GM12878 (cell line): ENCODE results near the gene C1D. TPM values are rescaled to one million over a fixed set of nuclear protein-coding genes. Genes with fewer than 3 reads are reported as not detected.

Source experiments
- ATAC-seq: fragments of 200-7000 bp; cut with Tn5 transposase; 3 replicates; pipeline ENCODE4 v1.9.1; 2020; ENCODE audit warnings: mild to moderate bottlenecking, moderate library complexity
- BruUV-seq: library from RNA; stranded (reverse); fragments of 400-500 nt; replicated peaks from 2 replicates; lab custom pipeline; 2021; lab: Mats Ljungman, UMichigan
- CTCF ChIA-PET: fragments of 300-600 bp; sonication (Branson Sonifier 250); formaldehyde crosslinking; extraction: SDS; loops from one replicate; lab custom pipeline; 2021; ENCODE audit warnings: inconsistent platforms; lab: Yijun Ruan, JAX
- POLR2A ChIA-PET: fragments of 350-600 bp; formaldehyde crosslinking; extraction: SDS; loops from one replicate; lab custom pipeline; 2021; ENCODE audit warnings: inconsistent platforms; lab: Charles Lee
- RAD21 ChIA-PET: fragments of 300-600 bp; sonication (Branson Sonifier 250); formaldehyde crosslinking; loops from one replicate; lab custom pipeline; 2023; ENCODE audit warnings: antibody characterized with exemption; ENCODE audit not compliant: unreplicated experiment; lab: Charles Lee
- SMC1A ChIA-PET: fragments of 300-600 bp; sonication (Branson Sonifier 250); formaldehyde crosslinking; loops from one replicate; lab custom pipeline; 2023; ENCODE audit not compliant: unreplicated experiment, uncharacterized antibody; lab: Charles Lee
- DNase-seq: peaks from one replicate; pipeline ENCODE4 v3.0.0-alpha.2; 2011; ENCODE audit warnings: low read depth, low spot score
- FAIRE-seq: peaks from 3 replicates; lab custom pipeline; 2011; peaks lifted over from hg19 to GRCh38; lab: Jason Lieb, UNC
- H2AFZ ChIP-seq: 2 replicates; pipeline ENCODE4 v1.6.0; 2011; ENCODE audit warnings: low read depth, low read length, control low read depth; ENCODE audit not compliant: control insufficient read depth
- H3K27ac ChIP-seq: 2 replicates; pipeline ENCODE4 v1.5.1; 2011; ENCODE audit warnings: control low read depth; ENCODE audit not compliant: control insufficient read depth, insufficient read depth
- H3K27me3 ChIP-seq, 2 experiments: replicated peaks in 1 of 2; 2 replicates each; pipeline versions ENCODE4 v1.6.0 to v1.6.1; 2011; ENCODE audit warnings: low read length in 1 of 2; ENCODE audit not compliant: control insufficient read depth in 2 of 2, insufficient read depth in 2 of 2
- H3K36me3 ChIP-seq, 2 experiments: 2 replicates each; pipeline ENCODE4 v1.5.1; 2011; ENCODE audit warnings: low read length in 1 of 2; ENCODE audit not compliant: control insufficient read depth in 2 of 2, insufficient read depth in 2 of 2
- H3K4me1 ChIP-seq: 2 replicates; pipeline ENCODE4 v1.6.1; 2011; ENCODE audit warnings: mild to moderate bottlenecking, low read length, moderate library complexity, mixed read lengths; ENCODE audit not compliant: control insufficient read depth, insufficient read depth
- H3K4me2 ChIP-seq: 2 replicates; pipeline ENCODE4 v1.6.0; 2011; ENCODE audit warnings: control low read depth; ENCODE audit not compliant: control insufficient read depth, insufficient read depth
- H3K4me3 ChIP-seq: fragments of 200-600 bp; sonication (generic); 2 replicates; pipeline ENCODE4 v1.5.1; 2016
- H3K79me2 ChIP-seq: 2 replicates; pipeline ENCODE4 v1.6.0; 2011; ENCODE audit warnings: low read length; ENCODE audit not compliant: control insufficient read depth, insufficient read depth
- H3K9ac ChIP-seq: 2 replicates; pipeline ENCODE4 v1.8.0; 2011; ENCODE audit warnings: low read length, control low read depth, mixed read lengths; ENCODE audit not compliant: control insufficient read depth, insufficient read depth
- H3K9me3 ChIP-seq: replicated peaks from 3 replicates; pipeline ENCODE4 v1.5.1; 2011; ENCODE audit warnings: mild to moderate bottlenecking, low read length; ENCODE audit not compliant: control insufficient read depth, insufficient read depth
- H4K20me1 ChIP-seq: 2 replicates; pipeline ENCODE4 v1.6.0; 2011; ENCODE audit not compliant: control insufficient read depth, insufficient read depth
- CTCF ChIP-seq, 3 experiments: IDR thresholded peaks in 2 of 3; conservative IDR thresholded peaks in 1 of 3; 2 replicates each; pipeline ENCODE4 v1.5.1; 2011; ENCODE audit warnings: low read depth in 3 of 3, low read length in 3 of 3, mild to moderate bottlenecking in 3 of 3, control low read depth in 2 of 3, moderate library complexity in 2 of 3, inconsistent platforms in 1 of 3, mixed read lengths in 1 of 3; ENCODE audit not compliant: control insufficient read depth in 2 of 3, insufficient read depth in 1 of 3; ENCODE audit errors: extremely low read depth in 1 of 3
- LARP7 ChIP-seq: fragments of 450-650 bp; IDR thresholded peaks from 2 replicates; pipeline ENCODE4 v1.6.1; 2017; ENCODE audit warnings: mild to moderate bottlenecking
- PAX5 ChIP-seq: IDR thresholded peaks from 2 replicates; pipeline ENCODE4 v1.6.1; 2011; ENCODE audit warnings: low read depth, low read length, borderline replicate concordance
- POLR2AphosphoS2 ChIP-seq: IDR thresholded peaks from 2 replicates; pipeline ENCODE4 v1.6.1; 2011; ENCODE audit warnings: low read depth, mild to moderate bottlenecking, low read length, improper control_type of control experiment, moderate library complexity
- SKIL ChIP-seq: fragments of 450-650 bp; IDR thresholded peaks from 2 replicates; pipeline ENCODE4 v1.6.1; 2017; ENCODE audit warnings: mild to moderate bottlenecking, low read depth, inconsistent platforms; ENCODE audit not compliant: poor library complexity, severe bottlenecking
- YY1 ChIP-seq: IDR thresholded peaks from 2 replicates; pipeline ENCODE4 v1.6.1; 2011; ENCODE audit warnings: low read depth, mild to moderate bottlenecking, low read length
- ZZZ3 ChIP-seq: IDR thresholded peaks from 2 replicates; pipeline ENCODE4 v1.6.1; 2011; ENCODE audit warnings: low read depth; ENCODE audit not compliant: control insufficient read depth, insufficient read length
- WGBS: methylation state at CpG from one replicate; pipeline ENCODE4 v1.1.6; 2016; ENCODE audit warnings: low lambda C conversion rate; ENCODE audit not compliant: insufficient replicate concordance, insufficient coverage; ENCODE audit errors: missing lambda C conversion rate; 5-methylcytosine and 5-hydroxymethylcytosine counted together
- in situ Hi-C: fragments of 300-500 bp; cut with MboI; formaldehyde crosslinking; loops from 9 replicates; pipeline ENCODE4 v1.14.3; 2018; ENCODE audit warnings: mixed read lengths
- intact Hi-C: fragments of 100-400 bp; cut with micrococcal nuclease; formaldehyde crosslinking; loops from one replicate; pipeline ENCODE4 v1.14.2; 2022; ENCODE audit not compliant: unreplicated experiment
- polyA plus RNA-seq, 11 experiments: library from polyadenylated mRNA; depleted of rRNA in 4 of 11; unstranded in 6 of 11; stranded (reverse) in 5 of 11; fragments of >200 nt; fragmentation: Nextera tagmentation in 4 of 11; fragmentation: Illumina TruSeq in 1 of 11; extraction: Ambion mirVana in 4 of 11; extraction: Trizol in 1 of 11; gene quantifications; 1 replicate in 1 of 11; 2 replicates in 10 of 11; pipeline versions ENCODE4 v1.2.1 to v1.2.3, GENCODE V29; 2011 to 2016; ENCODE audit warnings: inconsistent platforms in 2 of 11, missing spikeins in 2 of 11, low read depth in 1 of 11
- total RNA-seq, 4 experiments: library from RNA; depleted of rRNA in 3 of 4; stranded (reverse); fragments of >200 nt in 3 of 4; fragmentation: Illumina TruSeq in 1 of 4; extraction: Trizol in 1 of 4; gene quantifications; 2 replicates each; pipeline versions ENCODE4 v1.2.1 to v1.2.3, GENCODE V29; 2013 to 2021

The C1D gene
- total and polyA plus RNA-seq, 10 of the 15 experiments (the other 5 are each of a cell fraction or from before 2014, with no cell fraction given), result 18.9 to 152 (median 59.1) TPM

DNA sequence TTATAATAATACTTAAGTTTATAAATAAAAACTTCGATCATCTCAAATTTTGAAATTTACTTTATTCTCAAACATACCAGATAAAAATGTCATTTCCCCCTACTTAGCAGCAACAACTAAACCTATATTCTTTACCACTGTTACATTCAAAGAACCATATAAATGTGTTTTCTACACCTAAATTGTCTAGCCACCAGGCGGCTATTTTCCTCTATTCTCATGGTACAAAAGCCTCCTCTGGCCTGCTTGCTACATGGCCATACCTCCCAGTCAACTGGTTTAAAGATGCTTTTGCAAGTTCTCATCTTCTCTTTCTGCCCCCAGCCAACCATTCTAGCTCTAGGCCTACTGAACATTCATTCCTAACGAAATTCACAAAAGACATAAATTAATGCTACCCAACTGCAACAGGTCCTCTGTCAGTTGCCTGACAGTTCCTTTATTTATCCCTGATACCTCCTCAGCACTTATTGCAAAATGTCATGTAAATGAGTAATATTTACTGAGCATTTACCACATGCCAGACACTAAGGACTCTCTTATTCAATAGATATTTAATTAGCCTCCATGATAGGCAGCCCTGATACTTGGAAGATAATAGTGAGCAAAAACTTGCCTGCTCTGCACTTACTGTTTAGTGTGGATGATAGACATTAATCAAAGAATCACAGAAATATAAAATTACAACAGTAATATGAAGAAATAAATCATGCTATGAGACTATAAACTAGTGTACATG is 5.0 kb downstream of the C1D start:
- ChIA-PET RAD21 (no interaction called here), SMC1A (interaction anchor here (1.2 kb wide), 1 partner anchor 50 kb away, joined by 3 read pairs; no protein-coding TSS in a partner anchor), POLR2A (no interaction called here), CTCF (interaction anchor here (0.6 to 1.4 kb wide), 3 partner anchors 64 to 300 kb away, joined by 3 to 5 read pairs (median 3); no protein-coding TSS in a partner anchor)
- in situ Hi-C loops, result loop anchor here (10.0 kb wide), 1 partner anchor 387 kb away; no protein-coding TSS in a partner anchor
- TF ChIP-seq POLR2AphosphoS2 (no peak), ZZZ3 (no peak), SKIL (no peak), CTCF (IDR thresholded peaks at IDR 0.05 in 2 of 3, conservative IDR thresholded peaks at IDR 0.05 in 1 of 3; ENCODE audit: control insufficient read depth in 2 of 3, extremely low read depth in 1 of 3, insufficient read depth in 1 of 3, low read depth in 3 of 3, low read length in 3 of 3) (0 out of 6 replicates have a peak, but pooled peaks of 1 of the 3 experiments have one; percentile 13), PAX5 (no peak), YY1 (no peak), LARP7 (no peak)
- no peaks in the 10 kb centered on the region; the same call in 1 of the 2 replicates for H4K20me1 ChIP-seq
- no peak overlapping the region for H3K27ac ChIP-seq
- H2AFZ ChIP-seq, result no peak overlapping the region
- peaks cover 66% of the 10 kb centered on the region for H3K79me2 ChIP-seq
- H3K4me3 ChIP-seq, result 0 out of 2 replicates have a peak overlapping the region, but pooled peaks have one; percentile 3
- H3K9ac ChIP-seq, result no peak overlapping the region
- intact Hi-C loops, result loop anchor here (10.0 kb wide), 2 partner anchors 227 to 663 kb away; partner anchors contain the start of gene ETAA1
- H3K4me2 ChIP-seq, result no peak overlapping the region; the same call in 1 of the 2 replicates
- no peaks in the 10 kb centered on the region; a peak in 1 of 4 replicates for H3K36me3 ChIP-seq
- DNase-seq (no peak), FAIRE-seq (no peak), ATAC-seq (peak; percentile 66)
- BruUV-seq, result no TSS peak
- peaks cover 5% of the 10 kb centered on the region; the same call in 1 of the 2 replicates for H3K4me1 ChIP-seq
- no peaks in the 10 kb centered on the region for H3K27me3 ChIP-seq
- 100% methylated on average over 3 of the region's 3 CpGs for WGBS
- no peaks in the 10 kb centered on the region for H3K9me3 ChIP-seq
